Esophagus squamous epithelium (tissue), 5 donors: ENCODE data around the gene GMNN. TPM values are rescaled to one million over a fixed set of nuclear protein-coding genes. Genes with fewer than 3 reads are reported as not detected.
"Not testable (repeated sequence)": the region's sequence is repeated elsewhere in the genome, so short reads cannot be mapped to it uniquely, and the experiment has no call there.

Experiments
- DNase-seq: peaks from one replicate; lab custom pipeline; 2025; lab: John Stamatoyannopoulos, UW
- H3K27ac ChIP-seq, 4 donors: fragments of 200-600 bp; sonication (generic); one replicate each; pipeline ENCODE4 v1.5.1; 2016 to 2019; ENCODE audit warnings: mild to moderate bottlenecking in 1 of 4
- H3K27me3 ChIP-seq, 4 donors: fragments of 200-600 bp; sonication (generic); 1 replicate in 3 of 4; 2 replicates in 1 of 4; pipeline versions ENCODE4 v1.5.1 to v1.6.0; 2017 to 2021; ENCODE audit warnings: antibody characterized with exemption in 1 of 4
- H3K36me3 ChIP-seq, 3 donors: fragments of 200-600 bp; sonication (generic); one replicate each; pipeline ENCODE4 v1.5.1; 2016 to 2019
- H3K4me1 ChIP-seq, 3 donors: fragments of 200-600 bp; sonication (generic); one replicate each; pipeline ENCODE4 v1.5.1; 2017 to 2019
- H3K4me3 ChIP-seq, 4 donors: fragments of 200-600 bp; sonication (generic); 1 replicate in 3 of 4; 2 replicates in 1 of 4; pipeline ENCODE4 v1.5.1; 2016 to 2019; ENCODE audit warnings: mild to moderate bottlenecking in 2 of 4, moderate library complexity in 1 of 4
- H3K9me3 ChIP-seq, 3 donors: fragments of 200-600 bp; sonication (generic); one replicate each; pipeline ENCODE4 v1.5.1; 2016 to 2019
- CTCF ChIP-seq, 6 experiments: fragments of 450-650 bp in 4 of 6; fragments of 200-600 bp in 2 of 6; sonication (generic) in 2 of 6; IDR thresholded peaks; one replicate each; pipeline ENCODE4 v1.5.1; 2016 to 2019; ENCODE audit warnings: antibody characterized with exemption in 6 of 6, mild to moderate bottlenecking in 4 of 6, moderate library complexity in 4 of 6
- POLR2A ChIP-seq, 4 donors: fragments of 450-650 bp; IDR thresholded peaks; one replicate each; pipeline ENCODE4 v1.6.1; 2017; ENCODE audit warnings: antibody characterized with exemption in 4 of 4, mild to moderate bottlenecking in 4 of 4, moderate library complexity in 3 of 4
- WGBS, 2 donors: methylation state at CpG; one replicate each; pipeline ENCODE4 v1.1.5; 2018; 5-methylcytosine and 5-hydroxymethylcytosine counted together
- intact Hi-C: fragments of 100-400 bp; cut with DNase I; formaldehyde crosslinking; loops from one replicate; pipeline ENCODE4 v1.15.0; 2022
- total RNA-seq, 4 donors: library from RNA; depleted of rRNA; stranded (reverse); fragments of >200 nt; gene quantifications; one replicate each; pipeline ENCODE4 v1.1.0, GENCODE V29; 2016
- donor health status: DM: yes; HTN: yes; CAD: no.

GMNN gene
- total RNA-seq, 4 donors from 2014 or later: 12.4 to 24.3 (median 16.3) TPM

GRCh38 chr6:24761851-24762250 is 12.9 kb upstream of the GMNN start:
- Histone ChIP-seq H3K27me3 (no peaks in the 10 kb centered on the region), H3K36me3 (no peaks in the 10 kb centered on the region), H3K27ac (no peak overlapping the region), H3K4me3 (no peak overlapping the region), H3K4me1 (no peaks in the 10 kb centered on the region), H3K9me3 (no peaks in the 10 kb centered on the region)
- TF ChIP-seq CTCF (IDR thresholded peaks at IDR 0.05) (no peak), POLR2A (IDR thresholded peaks at IDR 0.05) (no peak)
- no peak for DNase-seq
- intact Hi-C loops: loop anchor here (10.0 kb wide), 1 partner anchor 47 kb away; the partner anchor contains the start of gene C6orf62

GRCh38 chr6:24763578-24763977 is 11.2 kb upstream of the GMNN start:
- Histone ChIP-seq H3K4me3 (no peak overlapping the region), H3K36me3 (no peaks in the 10 kb centered on the region), H3K9me3 (no peaks in the 10 kb centered on the region), H3K27me3 (no peaks in the 10 kb centered on the region), H3K4me1 (no peaks in the 10 kb centered on the region), H3K27ac (no peak overlapping the region)
- intact Hi-C loops: loop anchor here (10.0 kb wide), 1 partner anchor 49 kb away; the partner anchor contains the start of gene C6orf62
- DNase-seq: no peak
- TF ChIP-seq CTCF (IDR thresholded peaks at IDR 0.05) (no peak), POLR2A (IDR thresholded peaks at IDR 0.05) (no peak)
- WGBS, 2 donors: 56 to 57% methylated on average over 3 of the region's 3 CpGs

- H3K27ac ChIP-seq, H3K9me3 ChIP-seq, H3K27me3 ChIP-seq, H3K4me1 ChIP-seq, DNase-seq, H3K36me3 ChIP-seq, H3K4me3 ChIP-seq: not testable (repeated sequence)
- intact Hi-C loops: loop anchor here (10.0 kb wide), 1 partner anchor 50 kb away; the partner anchor contains the start of gene C6orf62
- WGBS, 2 donors: 83 to 89% methylated on average over 17 to 18 of the region's 20 CpGs
Observed at GRCh38 chr6:24764833-24765828, 9.6 kb upstream of the GMNN start.

- not testable (repeated sequence) for H3K4me1 ChIP-seq, DNase-seq, H3K4me3 ChIP-seq, H3K9me3 ChIP-seq, H3K27ac ChIP-seq, H3K27me3 ChIP-seq, H3K36me3 ChIP-seq
- no CpG with 5 or more reads among the region's 26 CpGs for WGBS, 2 donors
- intact Hi-C loops: loop anchor here (10.0 kb wide), 1 partner anchor 51 kb away; the partner anchor contains the start of gene C6orf62
Observed at GRCh38 chr6:24765968-24766367, 8.8 kb upstream of the GMNN start.

GRCh38 chr6:24766680-24767462 is 7.9 kb upstream of the GMNN start:
- H3K4me3 ChIP-seq: no peak overlapping the region
- 34 to 47% methylated on average over 9 of the region's 9 CpGs for WGBS, 2 donors
- no peaks in the 10 kb centered on the region for H3K36me3 ChIP-seq
- no peaks in the 10 kb centered on the region for H3K4me1 ChIP-seq
- intact Hi-C loops: loop anchor here (10.0 kb wide), 1 partner anchor 52 kb away; the partner anchor contains the start of gene C6orf62
- H3K27ac ChIP-seq: no peak overlapping the region
- no peak for DNase-seq
- TF ChIP-seq POLR2A (IDR thresholded peaks at IDR 0.05) (no peak), CTCF (IDR thresholded peaks at IDR 0.05) (peak in 5 of 6 experiments; percentile 23 to 70 (median 45))
- no peaks in the 10 kb centered on the region for H3K27me3 ChIP-seq
- no peaks in the 10 kb centered on the region for H3K9me3 ChIP-seq
